PC-3 (cell line): ENCODE data around the gene PMAIP1.

Experiments
- EZH2 ChIP-seq: fragments of 300-600 bp; sonication (generic); IDR thresholded peaks from one replicate; pipeline ENCODE4 v1.6.1; 2017; ENCODE audit warnings: antibody characterized with exemption, mild to moderate bottlenecking, low read length; ENCODE audit not compliant: unreplicated experiment
- EZH2phosphoT487 ChIP-seq: fragments of 300-600 bp; sonication (generic); IDR thresholded peaks from 2 replicates; pipeline ENCODE4 v1.6.1; 2018; ENCODE audit warnings: mild to moderate bottlenecking, antibody characterized with exemption, low read length, borderline replicate concordance
- TF ChIP-seq, protein P1 (sequence below): fragments of 300-600 bp; sonication (generic); conservative IDR thresholded peaks from 2 replicates; pipeline ENCODE4 v1.5.1; 2017; ENCODE audit warnings: antibody characterized with exemption, low read depth, mild to moderate bottlenecking, low read length

DNA sequence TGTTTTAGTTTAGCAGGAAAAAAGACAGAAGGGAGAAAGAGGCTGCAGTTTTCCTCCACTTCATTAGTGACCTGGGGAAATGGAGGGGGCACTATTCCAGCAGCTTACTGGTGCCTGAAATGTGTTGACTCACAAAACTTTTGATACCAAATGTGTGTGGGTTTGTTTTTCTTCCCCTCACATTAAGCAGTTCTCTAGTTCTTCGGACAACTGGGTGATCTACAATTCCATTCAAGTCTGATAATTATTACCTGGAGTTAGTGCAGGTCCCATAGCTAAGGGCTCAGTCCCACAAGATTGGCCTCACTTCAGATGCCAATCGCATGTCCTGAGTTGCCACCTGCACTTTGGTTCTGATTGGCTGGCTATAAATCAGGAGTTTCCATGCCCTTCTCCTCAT is 28.4 kb downstream of the PMAIP1 start:
- no peak for TF ChIP-seq EZH2phosphoT487
- TF ChIP-seq EZH2 = no peak
- TF ChIP-seq, protein P1, sequence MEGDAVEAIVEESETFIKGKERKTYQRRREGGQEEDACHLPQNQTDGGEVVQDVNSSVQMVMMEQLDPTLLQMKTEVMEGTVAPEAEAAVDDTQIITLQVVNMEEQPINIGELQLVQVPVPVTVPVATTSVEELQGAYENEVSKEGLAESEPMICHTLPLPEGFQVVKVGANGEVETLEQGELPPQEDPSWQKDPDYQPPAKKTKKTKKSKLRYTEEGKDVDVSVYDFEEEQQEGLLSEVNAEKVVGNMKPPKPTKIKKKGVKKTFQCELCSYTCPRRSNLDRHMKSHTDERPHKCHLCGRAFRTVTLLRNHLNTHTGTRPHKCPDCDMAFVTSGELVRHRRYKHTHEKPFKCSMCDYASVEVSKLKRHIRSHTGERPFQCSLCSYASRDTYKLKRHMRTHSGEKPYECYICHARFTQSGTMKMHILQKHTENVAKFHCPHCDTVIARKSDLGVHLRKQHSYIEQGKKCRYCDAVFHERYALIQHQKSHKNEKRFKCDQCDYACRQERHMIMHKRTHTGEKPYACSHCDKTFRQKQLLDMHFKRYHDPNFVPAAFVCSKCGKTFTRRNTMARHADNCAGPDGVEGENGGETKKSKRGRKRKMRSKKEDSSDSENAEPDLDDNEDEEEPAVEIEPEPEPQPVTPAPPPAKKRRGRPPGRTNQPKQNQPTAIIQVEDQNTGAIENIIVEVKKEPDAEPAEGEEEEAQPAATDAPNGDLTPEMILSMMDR = no peak
